Activated CD4-positive, alpha-beta T cell treated with anti-CD3 and anti-CD28 coated beads for 4 hours (primary cell): ENCODE results near the gene SYTL2.
A peak's percentile ranks its signal among the peaks of the same experiment; 100 is the strongest.

Experiments used
- DNase-seq, 2 donors: peaks; one replicate each; pipeline ENCODE4 v3.0.0-alpha.2; 2020

Gene SYTL2

GRCh38 chr11:85759915-85760314, 51.0 kb downstream of the SYTL2 start:
- no peak for DNase-seq

DNA sequence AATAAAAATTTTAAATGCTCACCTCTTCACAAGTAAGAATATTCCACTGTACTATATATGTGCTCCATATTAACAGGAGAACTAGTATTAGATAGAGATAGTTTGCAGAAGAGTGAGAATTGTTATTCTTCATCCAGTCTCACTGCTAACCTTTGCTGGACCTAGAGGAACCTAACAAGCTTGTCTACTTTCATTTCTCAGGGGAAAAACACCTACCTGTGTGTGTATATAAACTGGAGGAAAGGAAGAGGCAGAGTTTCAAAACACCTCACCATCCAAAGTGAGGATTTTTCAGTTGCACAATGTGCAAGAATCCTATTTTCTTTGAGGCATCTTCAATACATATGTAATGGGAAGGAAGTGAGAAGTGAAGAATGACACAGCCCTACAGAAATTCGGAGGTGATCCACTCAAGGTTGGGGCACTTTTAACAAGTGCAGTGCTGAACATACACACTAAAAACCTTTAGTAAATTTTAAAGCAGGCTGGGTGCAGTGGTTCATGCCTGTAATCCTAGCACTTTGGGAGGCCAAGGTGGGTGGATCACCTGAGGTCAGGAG, 52.4 kb downstream of the SYTL2 start:
- DNase-seq = no peak

- no peak for DNase-seq
Measured at GRCh38 chr11:85758026-85758425, 52.9 kb downstream of the SYTL2 start.

GRCh38 chr11:85756401-85757200, 54.3 kb downstream of the SYTL2 start:
- DNase-seq = peak; percentile 45 to 49

- DNase-seq = no peak
Measured at GRCh38 chr11:85755701-85756100, 55.2 kb downstream of the SYTL2 start.

DNA sequence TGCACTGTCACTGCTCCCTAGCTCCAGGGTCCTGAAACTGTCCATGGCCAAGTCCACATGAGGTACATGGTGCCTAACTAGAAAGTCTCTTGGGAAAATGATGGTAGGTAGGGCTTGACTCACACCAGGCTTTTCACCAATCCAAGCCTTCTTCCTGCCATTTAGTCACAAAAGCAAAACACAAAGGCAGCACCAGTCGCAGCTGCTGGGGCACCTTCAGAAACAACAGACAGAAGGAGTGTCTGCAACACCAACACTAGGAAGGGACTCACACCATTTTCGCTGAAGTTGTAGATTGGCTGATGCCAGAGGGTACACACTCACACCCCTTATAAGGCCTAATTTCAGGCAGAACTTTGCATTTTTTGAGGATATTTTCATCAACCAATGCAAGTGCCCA, 55.7 kb downstream of the SYTL2 start:
- no peak for DNase-seq

GRCh38 chr11:85752890-85753581, 57.9 kb downstream of the SYTL2 start:
- peak; percentile 89 to 90 for DNase-seq

DNA sequence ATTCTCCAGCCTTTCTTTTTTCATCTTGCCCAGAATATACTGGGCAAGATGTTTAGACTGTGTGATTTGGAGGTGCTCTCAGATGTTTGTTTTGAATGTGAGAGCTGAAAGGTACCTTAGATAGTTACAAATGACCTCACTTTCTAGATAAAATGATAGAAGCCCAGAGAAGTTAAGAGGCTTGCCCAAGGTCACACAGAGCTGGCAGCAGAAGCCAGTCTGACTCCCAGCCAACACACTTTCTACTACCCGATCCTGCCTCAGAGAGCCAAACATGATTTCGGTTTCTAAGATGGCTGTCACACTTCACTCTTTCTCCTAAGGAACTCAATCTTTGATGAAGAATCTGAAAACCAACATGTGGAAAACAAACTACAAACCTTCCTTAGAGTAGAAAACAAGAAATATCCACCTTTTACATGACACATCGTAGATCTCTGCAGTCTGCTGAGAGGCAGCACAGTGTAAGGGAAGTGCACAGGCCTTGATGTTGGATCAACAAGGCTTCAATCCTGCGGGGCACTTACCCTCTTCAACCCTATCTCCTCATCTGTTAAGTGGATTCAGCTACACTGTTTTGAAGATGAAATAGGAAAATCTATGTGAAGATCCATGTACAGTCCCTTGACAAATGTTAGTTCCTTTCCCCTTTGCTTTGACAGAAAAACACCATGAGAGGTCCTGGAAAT, 58.6 kb downstream of the SYTL2 start:
- DNase-seq = peak in 1 of 2 donors; percentile 26

DNA sequence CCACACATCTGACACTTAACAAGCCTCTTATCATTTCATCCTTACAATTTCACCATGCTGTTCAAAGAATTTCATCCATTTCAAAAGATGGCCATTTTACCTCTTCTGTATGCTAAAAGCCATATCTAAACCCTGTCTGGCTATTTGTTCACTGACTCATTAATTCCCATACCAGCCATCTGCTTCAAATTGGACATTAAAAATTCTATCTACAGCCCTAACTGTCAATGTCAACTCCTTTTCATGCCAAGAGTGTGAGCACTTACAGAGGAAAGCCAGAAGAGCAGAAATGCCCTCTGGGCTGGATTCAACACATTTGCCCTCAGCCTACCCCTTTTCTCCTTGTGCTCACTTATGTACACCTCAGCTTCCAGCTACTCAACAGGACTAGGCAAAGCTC, 59.2 kb downstream of the SYTL2 start:
- no peak for DNase-seq

DNA sequence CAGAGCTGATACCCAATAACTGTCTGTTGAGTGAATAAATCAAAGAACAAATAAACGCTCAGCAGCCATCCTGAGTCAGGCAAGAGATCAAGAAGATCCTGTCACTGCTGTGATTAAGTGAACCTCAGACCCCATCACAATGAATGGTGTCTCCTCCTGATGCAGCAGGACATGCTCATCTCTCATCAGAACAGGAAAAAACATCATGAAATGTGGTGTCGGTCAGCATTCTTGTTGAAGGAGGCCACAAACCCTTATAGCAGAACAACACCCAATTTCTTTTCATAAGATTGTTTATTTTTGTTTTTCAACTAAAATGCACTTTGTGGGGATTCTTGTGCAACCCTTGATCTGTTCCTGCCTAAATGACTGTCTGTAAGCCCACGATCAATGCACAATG, 60.3 kb downstream of the SYTL2 start:
- DNase-seq = no peak

DNA sequence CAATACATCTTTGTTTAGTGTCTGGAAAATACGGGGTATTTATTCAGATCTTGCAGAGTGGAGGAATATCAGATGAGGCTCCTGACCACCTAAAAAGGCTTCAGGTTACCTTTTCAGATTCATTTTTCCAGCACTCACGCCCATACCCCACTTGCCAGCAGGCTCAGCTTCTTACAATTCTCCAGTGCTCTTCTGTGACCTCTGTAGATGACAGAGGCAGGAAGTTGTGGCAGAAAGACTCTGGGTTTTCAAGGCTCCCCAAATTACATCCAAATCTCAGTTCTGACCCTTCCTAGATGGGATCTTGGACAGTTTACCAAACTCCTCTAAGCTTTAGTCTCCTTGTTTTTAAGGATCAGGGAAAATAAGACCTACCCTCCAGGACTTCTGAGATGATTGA, 61.1 kb downstream of the SYTL2 start:
- no peak for DNase-seq

GRCh38 chr11:85749287-85749834, 61.6 kb downstream of the SYTL2 start:
- DNase-seq = no peak

DNA sequence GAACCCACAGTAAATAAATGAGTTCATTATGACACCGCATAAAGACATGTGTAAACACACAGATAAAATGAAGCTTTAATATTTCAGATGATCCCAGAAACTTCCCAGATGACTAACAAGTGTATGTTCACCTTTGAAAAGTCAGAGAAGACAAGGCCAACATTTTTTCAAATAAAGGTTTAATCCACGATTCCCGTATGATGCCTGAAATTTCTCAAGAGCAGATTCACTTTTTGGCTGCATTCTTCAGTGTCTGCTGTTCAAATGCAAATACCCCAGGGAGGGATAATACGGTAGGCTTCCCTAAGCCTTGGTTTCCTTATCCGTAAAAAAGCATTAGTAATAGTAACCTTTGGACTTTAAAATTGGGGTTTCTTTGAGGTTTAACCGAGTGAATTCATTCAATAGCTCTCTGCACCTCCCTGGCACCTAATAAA, 62.5 kb downstream of the SYTL2 start:
- no peak for DNase-seq

- no peak for DNase-seq
Measured at GRCh38 chr11:85746670-85747069, 64.3 kb downstream of the SYTL2 start.

GRCh38 chr11:85745626-85746025, 65.3 kb downstream of the SYTL2 start:
- DNase-seq = no peak

DNA sequence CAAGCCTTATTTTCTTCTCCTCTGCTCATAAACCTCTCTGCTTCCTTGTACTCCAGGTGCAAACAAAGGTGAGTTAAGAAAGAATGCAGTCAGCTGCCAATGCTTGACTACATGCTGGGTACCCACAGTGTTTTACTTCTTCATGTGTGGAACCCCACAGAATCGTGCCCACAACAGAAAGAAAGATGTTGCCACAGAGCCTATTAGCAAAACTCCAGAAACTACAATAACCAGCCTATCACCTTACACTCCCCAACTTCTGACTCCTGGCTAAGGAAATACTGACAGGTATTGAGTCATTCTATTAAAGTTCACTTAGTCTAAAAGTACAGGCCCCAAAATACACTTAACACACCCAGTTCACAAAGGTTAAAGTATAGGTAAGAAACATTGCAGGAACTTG, 68.1 kb downstream of the SYTL2 start:
- no peak for DNase-seq

- no peak for DNase-seq
Measured at GRCh38 chr11:85742348-85742747, 68.6 kb downstream of the SYTL2 start.

- DNase-seq = no peak
Measured at GRCh38 chr11:85740481-85741400, 70.2 kb downstream of the SYTL2 start.

- DNase-seq = no peak
Measured at GRCh38 chr11:85737738-85738137, 73.2 kb downstream of the SYTL2 start.

- DNase-seq = no peak
Measured at GRCh38 chr11:85735876-85736460, 75.0 kb downstream of the SYTL2 start.

GRCh38 chr11:85732965-85733364, 78.0 kb downstream of the SYTL2 start:
- DNase-seq = no peak

DNA sequence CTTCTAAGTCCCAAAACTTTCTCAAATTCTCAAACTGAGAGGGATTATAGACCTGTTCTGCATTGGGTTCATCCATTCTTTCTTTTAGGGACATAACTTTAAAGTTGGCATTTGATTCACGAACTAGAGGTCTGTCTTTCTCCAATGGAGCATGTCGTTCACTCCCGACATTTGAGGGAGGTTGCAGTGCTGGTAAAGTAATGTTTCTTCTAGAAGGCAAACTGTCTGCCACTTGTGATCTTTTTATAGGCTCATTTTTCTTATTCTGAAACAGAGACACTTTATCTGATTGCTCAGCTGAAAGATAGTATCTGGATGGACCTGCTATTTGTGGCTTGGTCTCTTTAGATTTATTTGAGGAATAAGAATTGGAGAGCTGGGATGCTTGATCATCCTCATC, 84.6 kb downstream of the SYTL2 start:
- no peak for DNase-seq
